Neutrophil (primary cell): ENCODE data around the gene SLC2A5.
"Not testable (repeated sequence)": the region's sequence is repeated elsewhere in the genome, so short reads cannot be mapped to it uniquely, and the experiment has no call there.

Experiments used
- H3K27ac ChIP-seq: fragments of 200-600 bp; sonication (generic); 2 replicates; pipeline ENCODE4 v1.5.1; 2016; ENCODE audit warnings: mild to moderate bottlenecking, moderate library complexity
- H3K27me3 ChIP-seq: fragments of 200-600 bp; sonication (generic); 2 replicates; pipeline ENCODE4 v1.6.0; 2016; ENCODE audit warnings: mild to moderate bottlenecking
- H3K36me3 ChIP-seq: fragments of 200-600 bp; sonication (generic); 2 replicates; pipeline ENCODE4 v1.5.1; 2017
- H3K4me1 ChIP-seq, 2 experiments: fragments of 200-600 bp in 1 of 2; sonication (generic) in 1 of 2; 1 replicate in 1 of 2; 2 replicates in 1 of 2; pipeline versions ENCODE4 v1.5.1 to v1.6.1; 2013 to 2016; ENCODE audit warnings: low read depth in 1 of 2, low read length in 1 of 2, mild to moderate bottlenecking in 1 of 2, moderate library complexity in 1 of 2; ENCODE audit not compliant: control insufficient read depth in 1 of 2, insufficient read depth in 1 of 2
- H3K4me3 ChIP-seq, 2 experiments: fragments of 200-600 bp in 1 of 2; sonication (generic) in 1 of 2; 1 replicate in 1 of 2; 2 replicates in 1 of 2; pipeline ENCODE4 v1.5.1; 2013 to 2016; ENCODE audit warnings: low read depth in 1 of 2, low read length in 1 of 2, mild to moderate bottlenecking in 1 of 2, moderate library complexity in 1 of 2
- H3K9me3 ChIP-seq: fragments of 200-600 bp; sonication (generic); 2 replicates; pipeline ENCODE4 v1.5.1; 2016
- TF ChIP-seq, protein P1 (sequence below): fragments of 200-600 bp; sonication (generic); IDR thresholded peaks from 2 replicates; pipeline ENCODE4 v1.5.1; 2016; ENCODE audit warnings: antibody characterized with exemption

SLC2A5 gene

DNA sequence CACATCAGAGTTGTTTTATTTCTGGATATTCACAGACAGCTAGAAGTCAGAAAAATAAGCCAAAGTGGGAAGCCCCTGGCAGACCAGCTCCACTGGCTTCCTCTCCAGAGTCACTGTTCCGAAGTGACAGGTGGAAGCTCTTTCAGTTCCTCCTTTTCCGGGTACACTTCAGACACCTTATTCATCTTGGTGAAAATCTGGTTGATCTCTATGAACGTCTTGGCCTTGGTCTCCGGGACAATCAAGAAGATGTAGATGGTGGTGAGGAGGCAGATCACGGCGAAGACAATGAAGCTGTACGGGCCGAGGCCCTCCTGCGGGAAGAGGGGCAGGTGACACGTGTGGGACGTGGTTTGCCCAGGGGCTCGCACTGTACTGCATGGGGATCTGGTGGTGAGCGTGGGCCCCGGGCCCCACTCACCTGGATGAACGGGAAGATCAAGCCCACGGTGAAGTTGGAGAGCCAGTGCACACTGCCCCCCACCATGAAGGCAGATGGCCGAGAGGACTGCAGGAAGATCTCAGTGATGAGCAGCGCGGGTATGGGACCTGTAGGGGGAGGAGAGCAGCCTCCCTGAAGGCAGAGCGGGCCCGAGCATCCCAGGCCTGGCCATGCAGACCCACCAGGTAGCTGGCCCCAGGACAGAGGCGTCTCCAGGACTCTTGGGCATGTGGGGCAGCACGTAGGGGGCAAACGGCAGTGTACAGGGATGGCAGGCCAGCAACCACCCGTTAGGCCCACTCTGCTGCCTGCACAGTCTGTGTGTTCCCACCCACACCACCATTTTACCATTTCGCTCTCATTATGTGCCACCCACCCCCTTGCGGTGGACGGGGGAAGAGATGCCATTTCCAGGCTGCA is 31.7 kb downstream of the SLC2A5 start:
- Histone ChIP-seq H3K27ac (no peak overlapping the region), H3K9me3 (peaks cover 4% of the 10 kb centered on the region), H3K4me1 (no peaks in the 10 kb centered on the region), H3K4me3 (no peak overlapping the region), H3K36me3 (peaks cover 59% of the 10 kb centered on the region), H3K27me3 (no peaks in the 10 kb centered on the region)
- TF ChIP-seq, protein P1, sequence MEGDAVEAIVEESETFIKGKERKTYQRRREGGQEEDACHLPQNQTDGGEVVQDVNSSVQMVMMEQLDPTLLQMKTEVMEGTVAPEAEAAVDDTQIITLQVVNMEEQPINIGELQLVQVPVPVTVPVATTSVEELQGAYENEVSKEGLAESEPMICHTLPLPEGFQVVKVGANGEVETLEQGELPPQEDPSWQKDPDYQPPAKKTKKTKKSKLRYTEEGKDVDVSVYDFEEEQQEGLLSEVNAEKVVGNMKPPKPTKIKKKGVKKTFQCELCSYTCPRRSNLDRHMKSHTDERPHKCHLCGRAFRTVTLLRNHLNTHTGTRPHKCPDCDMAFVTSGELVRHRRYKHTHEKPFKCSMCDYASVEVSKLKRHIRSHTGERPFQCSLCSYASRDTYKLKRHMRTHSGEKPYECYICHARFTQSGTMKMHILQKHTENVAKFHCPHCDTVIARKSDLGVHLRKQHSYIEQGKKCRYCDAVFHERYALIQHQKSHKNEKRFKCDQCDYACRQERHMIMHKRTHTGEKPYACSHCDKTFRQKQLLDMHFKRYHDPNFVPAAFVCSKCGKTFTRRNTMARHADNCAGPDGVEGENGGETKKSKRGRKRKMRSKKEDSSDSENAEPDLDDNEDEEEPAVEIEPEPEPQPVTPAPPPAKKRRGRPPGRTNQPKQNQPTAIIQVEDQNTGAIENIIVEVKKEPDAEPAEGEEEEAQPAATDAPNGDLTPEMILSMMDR = no peak

GRCh38 chr1:9035226-9035625 is 34.2 kb downstream of the SLC2A5 start:
- Histone ChIP-seq H3K27ac (no peak overlapping the region), H3K36me3 (peaks cover 35% of the 10 kb centered on the region), H3K4me3 (no peak overlapping the region), H3K27me3 (no peaks in the 10 kb centered on the region), H3K9me3 (peaks cover 12% of the 10 kb centered on the region), H3K4me1 (no peaks in the 10 kb centered on the region)
- TF ChIP-seq, protein P1 = no peak

- Histone ChIP-seq H3K27me3 (no peaks in the 10 kb centered on the region), H3K4me1 (no peaks in the 10 kb centered on the region)
- TF ChIP-seq, protein P1 = no peak
Measured at GRCh38 chr1:9033363-9033762, 36.1 kb downstream of the SLC2A5 start.

GRCh38 chr1:9031484-9032259 is 37.8 kb downstream of the SLC2A5 start:
- Histone ChIP-seq H3K9me3 (peaks cover 12% of the 10 kb centered on the region), H3K4me3 (no peak overlapping the region), H3K4me1 (no peaks in the 10 kb centered on the region), H3K27ac (no peak overlapping the region), H3K36me3 (no peaks in the 10 kb centered on the region), H3K27me3 (no peaks in the 10 kb centered on the region)
- TF ChIP-seq, protein P1 = no peak

More at GRCh38 chr1:9033363-9033762, 36.1 kb downstream of the SLC2A5 start:
- H3K9me3 ChIP-seq = peaks cover 12% of the 10 kb centered on the region
- peaks cover 17% of the 10 kb centered on the region for H3K36me3 ChIP-seq
- H3K27ac ChIP-seq = no peak overlapping the region
- no peak overlapping the region for H3K4me3 ChIP-seq

DNA sequence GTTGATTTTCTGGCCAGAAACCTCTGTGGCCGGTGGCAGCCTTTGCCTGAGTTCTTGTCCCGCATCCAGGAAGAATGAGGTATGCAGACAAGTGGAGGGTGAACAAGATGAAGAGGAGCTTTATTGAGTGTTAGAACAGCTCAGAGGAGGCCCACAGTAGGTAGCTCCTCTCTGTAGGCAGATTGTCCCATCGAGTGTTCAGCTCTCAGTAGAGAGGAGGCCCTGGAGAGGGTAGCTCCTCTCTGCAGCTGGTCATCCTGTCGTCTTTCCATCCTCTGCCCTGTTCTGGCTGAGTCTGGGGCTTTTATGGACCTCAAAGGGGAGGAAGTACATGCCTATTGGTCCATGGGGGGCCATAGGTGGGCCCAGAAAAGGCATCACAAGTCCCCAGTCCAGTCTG is 38.4 kb downstream of the SLC2A5 start:
- H3K27ac ChIP-seq, H3K36me3 ChIP-seq, H3K27me3 ChIP-seq, H3K4me3 ChIP-seq, H3K4me1 ChIP-seq: not testable (repeated sequence)
- peaks cover 12% of the 10 kb centered on the region for H3K9me3 ChIP-seq
